Embryonic facial prominence (tissue), 1 donor: Measurements from ENCODE around the gene TMEM132C.

Experiments
- DNase-seq: peaks from one replicate; pipeline ENCODE4 v3.0.0-alpha.2; 2016; ENCODE audit errors: extremely low spot score

The TMEM132C gene

DNA sequence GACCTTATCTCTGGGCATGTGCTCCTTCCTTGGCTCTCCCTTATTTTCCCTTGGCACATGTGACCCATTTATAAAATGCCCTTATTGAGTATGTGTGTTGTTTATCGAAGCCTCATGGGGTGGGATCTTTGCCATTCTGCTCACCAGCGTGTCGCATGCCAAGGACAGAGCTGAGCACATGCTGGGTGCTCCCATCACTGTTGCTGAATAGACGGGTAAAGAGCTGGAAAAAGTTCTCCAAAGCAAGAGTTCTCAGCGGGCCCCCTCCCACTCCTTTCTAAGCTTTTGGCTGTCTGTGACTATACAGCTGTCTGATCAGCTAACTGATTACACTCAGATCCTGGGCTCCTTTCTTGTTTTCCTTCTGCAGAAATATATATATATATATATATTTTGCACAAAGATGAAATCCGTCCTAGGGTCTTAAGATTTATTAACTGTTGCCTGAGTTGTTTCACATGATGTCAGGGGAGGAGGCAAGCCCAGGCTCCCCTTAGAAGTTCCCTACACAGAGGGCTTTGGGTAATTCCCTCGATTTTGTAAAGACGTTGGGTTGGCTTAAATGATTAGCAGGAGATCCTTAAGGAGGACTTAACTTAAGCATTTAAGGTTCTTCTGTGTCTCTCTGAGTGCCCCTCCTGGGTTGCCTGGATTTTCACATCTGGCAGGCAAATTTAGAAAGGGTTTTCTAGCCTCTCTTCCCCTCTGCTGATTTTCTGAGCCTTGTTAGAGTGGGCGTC is 71.6 kb downstream of the TMEM132C start:
- peak; percentile 25 for DNase-seq

GRCh38 chr12:128339126-128339520 is 72.2 kb downstream of the TMEM132C start:
- DNase-seq = no peak

DNA sequence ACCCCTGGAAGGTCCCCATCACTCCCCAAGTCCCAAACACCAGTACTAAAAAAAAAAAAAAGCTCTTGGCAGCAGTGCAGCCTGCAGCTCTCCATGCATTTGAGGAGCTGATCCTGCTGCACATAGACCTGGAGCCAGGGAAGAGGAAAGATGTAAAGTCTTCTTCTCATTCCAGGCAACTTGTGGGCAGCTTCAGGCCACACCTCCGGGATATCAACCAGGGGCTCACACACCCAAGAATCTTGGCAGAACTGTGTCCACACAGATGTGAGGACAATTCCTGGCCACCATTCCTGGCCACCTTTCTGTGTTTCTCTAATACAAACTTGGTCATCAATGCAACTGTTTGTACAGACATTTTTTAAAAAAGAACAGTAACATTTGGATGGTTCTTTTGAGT is 72.7 kb downstream of the TMEM132C start:
- no peak for DNase-seq

DNA sequence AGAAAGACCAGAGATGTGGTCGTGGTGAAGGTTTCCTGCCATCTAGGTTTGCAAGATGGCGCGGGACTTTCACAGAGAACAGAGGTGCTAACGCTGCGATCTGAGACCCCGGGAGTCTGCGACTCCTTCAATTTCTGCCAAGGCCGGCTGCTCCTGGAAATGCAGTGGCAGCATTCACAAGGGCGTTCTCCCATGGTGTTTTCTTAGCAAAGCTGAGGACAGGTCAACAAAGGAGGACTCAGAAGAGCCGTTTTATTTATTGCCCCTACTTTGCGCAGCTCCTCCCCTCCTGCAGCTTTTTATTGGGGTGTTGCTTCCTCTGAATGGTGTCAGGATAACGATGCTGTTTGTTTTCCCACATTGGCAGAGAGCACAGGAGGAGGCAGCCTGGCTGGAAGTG is 86.3 kb downstream of the TMEM132C start:
- no peak for DNase-seq

GRCh38 chr12:128356547-128356946 is 89.6 kb downstream of the TMEM132C start:
- no peak for DNase-seq

- DNase-seq = peak; percentile 66
These were observed 94.5 kb downstream of the TMEM132C start for GRCh38 chr12:128361400-128361995.

DNA sequence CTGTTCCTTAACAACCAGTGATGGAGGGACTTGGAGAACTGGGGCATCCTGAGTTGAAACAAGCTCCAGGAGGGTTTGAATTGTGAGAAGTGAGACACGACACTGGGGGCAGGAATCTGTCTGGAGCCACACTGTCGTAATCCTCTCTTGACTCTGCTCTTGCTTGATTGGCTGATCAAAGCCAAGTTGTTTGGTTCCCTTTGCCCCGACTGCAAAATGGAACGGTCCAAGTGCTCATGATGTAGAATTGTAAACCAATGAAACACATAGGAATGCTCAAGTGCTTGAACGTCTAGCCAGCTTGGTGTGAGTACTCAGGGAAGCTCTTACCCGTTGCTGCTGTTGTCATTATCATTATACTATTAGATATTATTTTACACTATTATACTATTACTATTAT is 98.1 kb downstream of the TMEM132C start:
- no peak for DNase-seq

- DNase-seq = no peak
These were observed 98.8 kb downstream of the TMEM132C start for GRCh38 chr12:128365651-128366231.

- no peak for DNase-seq
These were observed 101.0 kb downstream of the TMEM132C start for GRCh38 chr12:128367961-128368360.

- DNase-seq = no peak
These were observed 114.6 kb downstream of the TMEM132C start for GRCh38 chr12:128381541-128381940.

GRCh38 chr12:128381946-128382345 is 115.0 kb downstream of the TMEM132C start:
- DNase-seq = no peak

DNA sequence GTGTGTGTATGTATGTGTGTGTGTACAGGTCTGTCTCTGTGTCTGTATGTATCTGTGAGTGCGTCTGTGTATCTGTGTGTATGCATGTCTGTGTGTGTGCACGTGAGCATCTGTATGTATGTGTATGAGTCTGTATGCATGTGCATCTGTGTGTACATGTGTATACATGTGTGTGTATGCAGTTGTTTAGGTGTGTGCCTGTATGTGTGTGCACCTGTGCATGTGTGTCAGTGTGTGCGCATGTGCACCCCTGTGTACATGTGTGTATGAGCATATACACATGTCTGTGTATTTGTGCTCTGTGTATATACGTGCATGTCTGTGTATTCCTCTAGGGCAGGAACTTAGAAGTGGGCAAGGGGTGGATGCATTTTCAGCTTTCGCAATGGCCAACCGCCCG is 116.0 kb downstream of the TMEM132C start:
- no peak for DNase-seq

DNA sequence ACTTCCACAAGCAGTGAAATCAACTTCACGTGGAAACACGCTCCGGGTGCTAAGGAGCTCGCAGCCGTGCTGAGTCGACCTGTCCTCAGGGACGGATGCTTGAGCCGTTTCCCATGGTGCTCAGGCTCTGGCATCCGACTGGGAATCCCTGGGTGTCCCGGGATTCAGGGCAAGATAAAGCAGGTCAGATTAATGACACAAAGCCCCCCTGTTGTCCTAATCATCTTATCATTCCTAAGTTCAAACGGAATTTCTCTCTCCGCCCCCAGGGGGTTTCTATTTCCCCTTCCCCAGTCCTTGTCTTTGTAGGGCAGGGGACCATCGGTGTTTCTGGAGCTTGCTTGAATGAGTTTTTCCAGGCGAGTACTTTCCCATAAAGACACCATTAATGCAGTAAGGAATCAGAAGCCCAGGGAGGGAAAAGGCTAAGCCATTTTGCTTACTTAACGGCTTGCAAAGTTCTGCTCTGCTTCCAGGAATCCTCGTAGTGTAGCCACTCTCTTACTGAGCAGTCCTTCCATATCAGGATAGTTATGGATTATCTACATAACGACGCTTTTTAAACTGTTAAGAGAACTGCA is 116.5 kb downstream of the TMEM132C start:
- no peak for DNase-seq

DNA sequence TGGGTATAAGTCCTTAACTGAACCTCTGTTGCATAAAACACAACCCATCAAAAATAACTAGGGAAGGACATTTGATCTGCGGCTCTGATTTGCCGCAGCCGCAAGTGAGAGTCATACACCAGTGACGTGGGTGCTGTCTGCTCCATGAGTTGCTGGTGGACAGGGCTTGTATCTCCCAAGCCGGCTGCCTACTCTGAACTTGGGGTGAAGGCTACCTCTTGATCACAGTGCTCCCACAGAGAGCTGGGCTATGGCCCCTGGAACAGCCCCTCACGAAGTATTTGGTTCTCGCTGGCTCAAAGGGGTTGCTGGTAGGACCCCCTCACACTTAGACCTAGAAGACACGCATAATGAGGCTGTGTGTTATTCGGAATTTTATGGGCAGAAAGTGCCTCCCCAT is 118.8 kb downstream of the TMEM132C start:
- DNase-seq = no peak

DNA sequence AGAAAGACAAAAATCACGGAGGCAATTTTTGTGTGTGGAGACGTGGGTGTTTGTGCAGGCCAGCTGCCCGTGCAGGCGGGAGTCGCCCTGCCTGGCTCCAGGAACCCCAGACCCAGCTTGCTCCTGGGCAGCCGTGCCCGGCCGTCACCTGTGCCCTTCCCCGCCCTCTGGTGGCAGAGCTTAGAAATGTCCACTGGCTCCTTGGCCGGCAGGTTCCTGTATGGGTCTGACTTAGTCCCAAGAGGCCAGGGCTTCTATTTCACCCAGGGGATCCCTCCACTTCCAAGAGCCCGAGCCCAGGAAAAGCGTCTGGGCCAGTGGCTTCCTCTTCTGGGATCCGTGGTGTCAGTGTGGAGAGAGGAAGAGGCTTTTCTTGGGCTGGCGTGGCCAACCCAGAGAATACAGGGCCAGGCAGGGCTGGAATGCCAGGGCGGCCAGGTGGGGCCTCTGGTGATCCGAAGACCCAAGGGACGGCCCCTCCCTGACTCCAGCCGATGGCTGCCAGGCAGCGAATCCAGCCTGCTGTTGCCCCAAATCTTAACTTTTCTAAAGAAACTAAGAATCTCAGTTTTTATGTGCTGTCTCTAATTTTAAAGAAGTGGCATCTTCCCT is 120.9 kb downstream of the TMEM132C start:
- no peak for DNase-seq

- DNase-seq = no peak
These were observed 121.6 kb downstream of the TMEM132C start for GRCh38 chr12:128388461-128389000.

- no peak for DNase-seq
These were observed 126.4 kb downstream of the TMEM132C start for GRCh38 chr12:128393346-128393745.

GRCh38 chr12:128394137-128394536 is 127.2 kb downstream of the TMEM132C start:
- peak; percentile 57 for DNase-seq

- DNase-seq = no peak
These were observed 132.3 kb downstream of the TMEM132C start for GRCh38 chr12:128399253-128399652.

GRCh38 chr12:128402486-128403243 is 135.7 kb downstream of the TMEM132C start:
- DNase-seq = no peak

DNA sequence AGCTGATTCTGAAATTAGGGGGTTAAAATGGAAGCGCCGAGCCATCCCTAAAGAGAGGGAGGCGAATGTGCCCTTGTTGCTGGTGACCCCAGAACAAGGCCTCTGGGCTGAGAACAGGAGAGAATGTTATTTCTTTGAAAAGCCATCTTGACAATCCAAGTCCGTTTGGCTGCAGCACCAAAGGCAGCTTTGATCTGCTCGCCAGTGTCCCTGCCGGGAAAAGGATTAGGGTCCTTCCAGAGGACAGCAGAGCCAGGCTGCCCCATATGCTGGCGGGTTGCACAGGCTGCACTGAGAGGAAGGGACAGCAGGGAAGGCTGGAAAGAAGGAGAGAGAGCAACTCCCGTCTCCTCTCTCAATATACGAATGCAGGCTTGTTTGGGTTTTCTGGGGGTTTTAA is 141.7 kb downstream of the TMEM132C start:
- no peak for DNase-seq
